TTC549 (cell line): ENCODE measurements around the gene DDX55.
"Not testable (repeated sequence)": the region's sequence is repeated elsewhere in the genome, so short reads cannot be mapped to it uniquely, and the experiment has no call there.

Source experiments
- FAIRE-seq: peaks from 2 replicates; lab custom pipeline; 2012; peaks lifted over from hg19 to GRCh38; lab: Jason Lieb, UNC

The DDX55 gene, protein sequence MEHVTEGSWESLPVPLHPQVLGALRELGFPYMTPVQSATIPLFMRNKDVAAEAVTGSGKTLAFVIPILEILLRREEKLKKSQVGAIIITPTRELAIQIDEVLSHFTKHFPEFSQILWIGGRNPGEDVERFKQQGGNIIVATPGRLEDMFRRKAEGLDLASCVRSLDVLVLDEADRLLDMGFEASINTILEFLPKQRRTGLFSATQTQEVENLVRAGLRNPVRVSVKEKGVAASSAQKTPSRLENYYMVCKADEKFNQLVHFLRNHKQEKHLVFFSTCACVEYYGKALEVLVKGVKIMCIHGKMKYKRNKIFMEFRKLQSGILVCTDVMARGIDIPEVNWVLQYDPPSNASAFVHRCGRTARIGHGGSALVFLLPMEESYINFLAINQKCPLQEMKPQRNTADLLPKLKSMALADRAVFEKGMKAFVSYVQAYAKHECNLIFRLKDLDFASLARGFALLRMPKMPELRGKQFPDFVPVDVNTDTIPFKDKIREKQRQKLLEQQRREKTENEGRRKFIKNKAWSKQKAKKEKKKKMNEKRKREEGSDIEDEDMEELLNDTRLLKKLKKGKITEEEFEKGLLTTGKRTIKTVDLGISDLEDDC

GRCh38 chr12:123601602-123602489, at the start of gene DDX55:
DDX55 (plus strand) TSS chr12:123602099; CDS start chr12:123602149, 50 bp downstream.
- no peak for FAIRE-seq

DNA sequence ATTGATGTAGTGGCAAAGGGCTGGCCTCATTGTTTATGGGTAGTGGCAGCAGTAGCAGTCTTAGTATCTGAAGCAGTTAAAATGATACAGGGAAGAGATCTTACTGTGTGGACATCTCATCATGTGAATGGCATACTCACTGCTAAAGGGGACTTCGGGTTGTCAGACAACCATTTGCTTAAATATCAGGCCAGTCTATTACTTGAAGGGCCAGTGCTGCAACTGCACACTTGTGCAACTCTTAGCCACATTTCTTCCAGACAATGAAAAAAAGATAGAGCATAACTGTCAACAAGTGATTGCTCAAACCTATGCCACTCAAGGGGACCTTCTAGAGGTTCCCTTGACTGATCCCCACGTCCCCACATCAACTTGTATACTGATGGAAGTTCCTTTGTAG, 47.8 kb upstream of the DDX55 start:
- FAIRE-seq = not testable (repeated sequence)

- FAIRE-seq = not testable (repeated sequence)
Measured at GRCh38 chr12:123554843-123555242, 47.1 kb upstream of the DDX55 start.

GRCh38 chr12:123558487-123558886, 43.4 kb upstream of the DDX55 start:
- FAIRE-seq = not testable (repeated sequence)

DNA sequence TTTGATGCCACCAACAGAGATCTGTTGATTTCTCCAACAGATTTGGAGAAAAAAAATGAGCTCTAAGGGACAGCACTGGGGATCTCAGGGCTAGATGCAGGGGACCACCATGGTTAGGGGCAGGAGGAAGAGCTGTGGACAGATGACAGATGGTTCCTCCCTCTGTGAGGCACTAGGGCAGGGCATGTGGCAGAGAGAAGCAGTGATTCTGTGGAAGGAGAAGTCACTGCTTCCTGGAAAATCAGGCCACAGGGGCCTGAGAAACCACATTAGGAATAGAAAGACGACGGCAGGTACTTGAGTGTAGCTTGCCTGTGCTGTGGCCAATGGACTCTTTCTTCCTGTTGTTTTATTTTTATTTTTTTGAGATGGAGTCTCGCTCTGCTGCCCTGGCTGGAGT, 42.4 kb upstream of the DDX55 start:
- no peak for FAIRE-seq

GRCh38 chr12:123571343-123571813, 30.5 kb upstream of the DDX55 start:
- FAIRE-seq = peak; percentile 66

DNA sequence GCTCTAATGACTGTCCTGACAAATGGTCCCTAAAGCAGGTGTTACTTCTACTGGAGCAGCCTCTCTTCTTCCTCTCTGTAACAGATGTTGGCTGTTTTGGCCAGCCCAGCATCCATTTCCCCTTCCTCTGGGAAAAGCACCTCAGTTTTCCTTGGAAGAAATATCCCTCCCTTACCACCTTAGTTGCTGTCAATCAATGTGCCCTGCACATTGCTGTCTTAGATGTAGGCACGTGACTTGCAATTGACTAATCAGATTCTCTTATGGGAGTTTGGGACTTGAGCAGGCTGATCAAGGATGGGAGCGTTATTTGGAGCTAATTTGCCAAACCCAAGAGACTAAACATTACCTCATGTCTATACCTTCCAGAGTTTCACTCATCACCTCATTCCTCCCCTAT, 29.5 kb upstream of the DDX55 start:
- FAIRE-seq = no peak

GRCh38 chr12:123573870-123574269, 28.0 kb upstream of the DDX55 start:
- no peak for FAIRE-seq

DNA sequence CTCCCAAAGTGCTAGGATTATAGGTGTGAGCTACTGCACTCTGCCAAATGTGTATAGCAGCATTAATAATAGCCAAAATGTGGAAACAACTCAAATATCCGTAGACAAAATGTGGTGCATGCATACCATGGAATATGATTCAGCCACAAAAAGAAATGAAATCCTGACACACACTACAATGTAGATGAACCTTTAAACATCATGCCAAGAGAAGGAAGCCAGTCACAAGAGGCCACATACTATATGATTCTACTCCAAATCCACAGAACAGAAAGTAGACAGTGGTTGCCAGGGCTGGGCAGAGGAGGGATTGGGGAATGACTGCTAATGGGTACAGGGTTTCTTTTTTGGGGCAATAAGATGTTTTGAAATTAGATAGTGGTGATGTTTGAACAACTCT, 25.3 kb upstream of the DDX55 start:
- FAIRE-seq = no peak

- no peak for FAIRE-seq
Measured at GRCh38 chr12:123578243-123578642, 23.7 kb upstream of the DDX55 start.

DNA sequence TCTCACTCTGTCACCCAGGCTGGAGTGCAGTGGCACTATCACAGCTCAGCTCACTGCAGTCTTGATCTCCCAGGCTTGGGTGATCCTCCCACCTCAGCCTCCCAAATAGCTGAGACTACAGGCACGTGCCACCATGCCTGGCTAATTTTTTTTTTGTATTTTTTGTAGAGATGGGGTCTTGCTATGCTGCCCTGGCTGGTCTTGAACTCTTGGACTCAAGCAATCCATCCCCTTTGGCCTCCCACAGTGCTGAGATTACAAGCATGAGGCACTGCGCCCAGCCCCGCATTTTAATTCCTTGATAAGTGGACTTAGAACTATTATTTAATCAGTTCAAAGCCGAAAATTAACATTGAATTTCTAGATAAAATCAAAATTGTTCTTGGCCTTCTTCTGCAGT, 23.1 kb upstream of the DDX55 start:
- FAIRE-seq = not testable (repeated sequence)

DNA sequence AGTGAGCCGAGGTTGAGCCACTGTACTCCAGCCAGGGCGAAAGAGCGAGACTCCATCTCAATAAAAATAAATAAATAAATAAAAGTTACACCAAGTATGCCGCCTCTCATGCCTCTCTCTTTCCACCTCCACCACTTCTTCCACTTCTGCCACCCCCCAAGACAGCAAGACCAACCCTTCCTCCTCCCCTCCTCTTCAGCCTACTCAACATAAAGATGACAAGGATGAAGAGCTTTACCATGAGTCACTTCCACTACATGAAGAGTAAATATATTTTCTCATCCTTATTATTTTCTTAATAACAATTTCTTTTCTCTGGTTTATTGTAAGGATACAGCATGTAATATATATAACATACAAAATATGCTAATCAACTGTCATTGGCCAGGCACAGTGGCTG, 21.1 kb upstream of the DDX55 start:
- no peak for FAIRE-seq

- no peak for FAIRE-seq
Measured at GRCh38 chr12:123591702-123592481, 10.0 kb upstream of the DDX55 start.

DNA sequence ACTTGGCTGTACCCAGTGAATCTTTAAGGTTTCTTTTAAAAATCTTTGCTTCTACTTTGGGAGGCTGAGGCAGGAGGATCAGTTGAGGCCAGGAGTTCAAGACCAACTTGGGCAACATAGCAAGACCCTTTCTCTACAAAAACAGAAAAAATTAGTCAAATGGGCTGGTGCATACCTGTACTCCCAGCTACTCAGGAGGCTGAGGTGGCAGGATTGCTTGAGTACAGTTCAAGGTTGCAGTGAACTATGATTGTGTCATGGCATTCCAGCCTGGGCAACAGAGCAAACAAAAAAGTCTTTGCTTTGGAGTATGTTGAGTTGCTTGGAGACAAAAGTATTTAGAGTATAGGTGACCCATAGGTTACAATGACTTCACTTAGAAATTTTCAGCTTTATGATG, 6.2 kb upstream of the DDX55 start:
- FAIRE-seq = no peak

- no peak for FAIRE-seq
Measured at GRCh38 chr12:123597100-123597499, 4.8 kb upstream of the DDX55 start.

DNA sequence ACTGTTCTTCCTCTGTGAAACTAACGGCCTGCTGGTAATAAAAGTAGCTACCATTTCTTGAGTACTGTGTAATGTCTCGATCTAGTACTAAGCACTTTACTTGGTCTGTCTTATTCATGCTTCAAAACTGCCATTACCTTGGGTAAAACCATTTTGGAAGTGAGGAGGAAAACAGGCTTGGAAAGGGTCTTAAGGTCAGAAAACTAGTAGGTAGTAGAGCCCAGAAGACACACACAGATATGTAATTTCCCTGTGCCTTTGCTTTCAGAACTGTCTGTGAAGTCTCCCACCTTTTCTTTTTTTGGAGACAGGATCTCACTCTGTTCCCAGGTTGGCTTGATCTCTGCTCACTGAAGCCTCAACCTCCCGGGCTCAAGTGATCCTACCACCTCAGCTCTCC, 3.4 kb upstream of the DDX55 start:
- FAIRE-seq = no peak

GRCh38 chr12:123599310-123599709, 2.6 kb upstream of the DDX55 start:
- no peak for FAIRE-seq

DNA sequence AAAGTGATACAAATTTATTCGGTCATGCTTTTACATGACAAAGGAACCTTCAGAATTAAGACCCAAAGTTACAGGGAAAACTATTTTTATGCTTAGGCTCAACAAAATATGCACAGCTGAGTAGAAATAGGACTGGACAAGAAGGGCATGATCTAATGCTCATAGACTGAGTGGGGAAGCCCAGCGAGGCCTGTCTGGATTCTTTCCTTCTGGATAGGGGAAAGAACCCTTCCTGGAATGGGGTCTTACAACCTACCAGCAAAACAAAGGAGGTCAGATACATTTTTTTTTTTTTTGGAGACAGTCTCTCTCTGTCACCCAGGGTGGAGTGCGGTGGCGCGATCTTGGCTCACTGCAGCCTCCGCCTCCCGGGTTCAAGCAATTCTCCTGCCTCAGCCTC, 2.2 kb upstream of the DDX55 start:
- FAIRE-seq = no peak

GRCh38 chr12:123602651-123603195, 824 bp downstream of the DDX55 start:
- no peak for FAIRE-seq

DNA sequence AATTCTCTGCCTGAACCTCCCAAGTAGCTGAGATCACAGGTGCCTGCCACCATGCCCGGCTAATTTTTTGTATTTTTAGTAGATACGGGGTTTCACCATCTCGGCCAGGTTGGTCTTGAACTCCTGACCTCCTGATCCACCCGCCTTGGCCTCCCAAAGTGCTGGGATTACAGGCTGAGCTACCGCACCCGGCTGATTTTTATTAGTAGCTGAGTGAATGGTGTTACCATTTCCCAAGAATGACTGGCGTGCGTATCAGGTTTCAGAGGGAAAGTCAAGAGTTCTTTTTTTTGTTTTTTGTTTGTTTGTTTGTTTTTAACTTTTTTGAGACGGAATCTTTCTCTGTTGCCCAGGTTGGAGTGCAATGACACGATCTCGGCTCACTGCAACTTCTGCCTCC, 1.6 kb downstream of the DDX55 start:
- FAIRE-seq = not testable (repeated sequence)

- FAIRE-seq = no peak
Measured at GRCh38 chr12:123607756-123608155, 5.9 kb downstream of the DDX55 start.

- no peak for FAIRE-seq
Measured at GRCh38 chr12:123608182-123608581, 6.3 kb downstream of the DDX55 start.
